ENCODE measurements around the gene TMA16. TPM values are rescaled to one million over a fixed set of nuclear protein-coding genes. Genes with fewer than 3 reads are reported as not detected.

The TMA16 gene
- total RNA-seq, 2 experiments from 2014 or later: 45.1 to 46.7 TPM

GRCh38 chr4:163484906-163485305 is 9.6 kb upstream of the TMA16 start:
- Mint-ChIP-seq H3K36me3 (ENCODE audit: low read depth) (no peaks in the 10 kb centered on the region), H3K4me1 (ENCODE audit: low read depth) (no peaks in the 10 kb centered on the region), H3K27me3 (ENCODE audit: low read depth) (peaks cover 13% of the 10 kb centered on the region), H3K9me3 (no peaks in the 10 kb centered on the region), H3K4me3 (no peak overlapping the region), H3K27ac (no peak overlapping the region)
- intact Hi-C loops (cut with micrococcal nuclease): loop anchor here (1.0 to 10.0 kb wide), 8 partner anchors 59 to 1246 kb away; no protein-coding TSS in a partner anchor
- peak; percentile 67 for DNase-seq
- CTCF ChIA-PET: interaction anchor here (1.0 to 4.5 kb wide), 6 partner anchors 8 to 64 kb away, joined by 3 to 46 read pairs (median 4); no protein-coding TSS in a partner anchor

GRCh38 chr4:163485589-163485988 is 8.9 kb upstream of the TMA16 start:
- no peak overlapping the region for H3K27ac Mint-ChIP-seq
- intact Hi-C loops (cut with micrococcal nuclease): loop anchor here (2.0 to 10.0 kb wide), 3 partner anchors 269 to 1245 kb away; no protein-coding TSS in a partner anchor
- no peaks in the 10 kb centered on the region for H3K36me3 Mint-ChIP-seq (ENCODE audit: low read depth)
- no peaks in the 10 kb centered on the region for H3K9me3 Mint-ChIP-seq
- H3K4me1 Mint-ChIP-seq (ENCODE audit: low read depth): no peaks in the 10 kb centered on the region
- H3K27me3 Mint-ChIP-seq (ENCODE audit: low read depth): peaks cover 13% of the 10 kb centered on the region
- CTCF ChIA-PET: interaction anchor here (0.5 to 4.5 kb wide), 8 partner anchors 12 to 208 kb away, joined by 3 to 46 read pairs (median 4); no protein-coding TSS in a partner anchor
- no peak for DNase-seq
- H3K4me3 Mint-ChIP-seq: no peak overlapping the region

GRCh38 chr4:163486321-163486720 is 8.2 kb upstream of the TMA16 start:
- H3K27me3 Mint-ChIP-seq (ENCODE audit: low read depth): peaks cover 13% of the 10 kb centered on the region
- intact Hi-C loops (cut with micrococcal nuclease): loop anchor here (10.0 kb wide), 1 partner anchor 382 kb away; no protein-coding TSS in a partner anchor
- CTCF ChIA-PET: interaction anchor here (0.5 to 4.5 kb wide), 6 partner anchors 11 to 207 kb away, joined by 3 to 46 read pairs (median 4); no protein-coding TSS in a partner anchor

GRCh38 chr4:163489929-163490328 is 4.6 kb upstream of the TMA16 start:
- intact Hi-C loops (cut with micrococcal nuclease): loop anchor here (5.0 to 10.0 kb wide), 3 partner anchors 182 to 1465 kb away; no protein-coding TSS in a partner anchor

More at GRCh38 chr4:163486321-163486720, 8.2 kb upstream of the TMA16 start:
- Mint-ChIP-seq H3K36me3 (ENCODE audit: low read depth) (no peaks in the 10 kb centered on the region), H3K4me3 (no peak overlapping the region), H3K4me1 (ENCODE audit: low read depth) (no peaks in the 10 kb centered on the region), H3K9me3 (no peaks in the 10 kb centered on the region), H3K27ac (no peak overlapping the region)
- no peak for DNase-seq

DNA sequence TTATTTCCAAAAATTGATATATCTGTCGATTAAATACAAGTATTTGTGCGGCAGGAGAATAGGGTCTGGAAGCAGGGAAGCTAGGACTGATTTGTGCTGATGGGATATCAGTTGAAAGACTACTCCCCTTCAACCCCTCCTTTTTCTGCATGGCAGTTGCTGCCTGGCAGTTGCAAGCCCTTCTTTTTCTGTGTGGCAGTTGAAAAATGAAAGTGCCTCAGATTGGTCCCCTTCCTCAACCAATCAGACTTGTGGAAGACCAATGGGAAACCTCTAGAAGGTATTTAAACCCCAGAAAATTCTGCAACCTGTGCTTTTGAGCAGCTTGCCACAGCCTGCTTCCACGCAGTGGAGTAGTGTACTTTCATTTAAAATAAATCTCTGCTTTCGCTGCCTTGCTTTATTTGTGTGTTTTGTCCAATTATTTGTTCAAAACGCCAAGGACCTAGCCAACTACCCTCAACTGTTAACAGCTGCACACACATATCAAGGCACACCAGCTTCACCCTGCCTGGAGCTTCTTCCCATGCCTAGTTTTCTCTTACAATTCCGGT is 1.5 kb upstream of the TMA16 start:
- no peak for DNase-seq
- H3K9me3 Mint-ChIP-seq: no peaks in the 10 kb centered on the region
- peak overlapping the region; percentile 83 for H3K4me3 Mint-ChIP-seq
- intact Hi-C loops (cut with micrococcal nuclease): loop anchor here (5.0 to 10.0 kb wide), 2 partner anchors 179 to 1462 kb away; no protein-coding TSS in a partner anchor
- peak overlapping the region; percentile 99 for H3K27ac Mint-ChIP-seq
- H3K4me1 Mint-ChIP-seq (ENCODE audit: low read depth): peaks cover 24% of the 10 kb centered on the region
- CTCF ChIA-PET: interaction anchor here (0.9 to 2.9 kb wide), 2 partner anchors 9 to 57 kb away, joined by 4 to 29 read pairs; no protein-coding TSS in a partner anchor
- H3K27me3 Mint-ChIP-seq (ENCODE audit: low read depth): peaks cover 5% of the 10 kb centered on the region
- H3K36me3 Mint-ChIP-seq (ENCODE audit: low read depth): peaks cover 14% of the 10 kb centered on the region

More at GRCh38 chr4:163489929-163490328, 4.6 kb upstream of the TMA16 start:
- Mint-ChIP-seq H3K36me3 (ENCODE audit: low read depth) (peaks cover 3% of the 10 kb centered on the region), H3K27me3 (ENCODE audit: low read depth) (peaks cover 11% of the 10 kb centered on the region), H3K27ac (no peak overlapping the region), H3K4me3 (no peak overlapping the region), H3K4me1 (ENCODE audit: low read depth) (peaks cover 4% of the 10 kb centered on the region), H3K9me3 (no peaks in the 10 kb centered on the region)
- CTCF ChIA-PET: no interaction called here
- DNase-seq: no peak

- CTCF ChIA-PET: interaction anchor here (0.9 to 2.9 kb wide), 2 partner anchors 9 to 56 kb away, joined by 4 to 29 read pairs; no protein-coding TSS in a partner anchor
- intact Hi-C loops (cut with micrococcal nuclease): loop anchor here (1.0 to 10.0 kb wide), 5 partner anchors 55 to 1833 kb away; partner anchors contain the start of genes MSMO1 and NAF1
- Mint-ChIP-seq H3K4me3 (peak overlapping the region; percentile 83), H3K27me3 (ENCODE audit: low read depth) (no peaks in the 10 kb centered on the region), H3K9me3 (no peaks in the 10 kb centered on the region), H3K27ac (peak overlapping the region; percentile 99), H3K36me3 (ENCODE audit: low read depth) (peaks cover 14% of the 10 kb centered on the region), H3K4me1 (ENCODE audit: low read depth) (peaks cover 26% of the 10 kb centered on the region)
- peak; percentile 25 for DNase-seq
Observed at GRCh38 chr4:163493643-163494359, 689 bp upstream of the TMA16 start.

DNA sequence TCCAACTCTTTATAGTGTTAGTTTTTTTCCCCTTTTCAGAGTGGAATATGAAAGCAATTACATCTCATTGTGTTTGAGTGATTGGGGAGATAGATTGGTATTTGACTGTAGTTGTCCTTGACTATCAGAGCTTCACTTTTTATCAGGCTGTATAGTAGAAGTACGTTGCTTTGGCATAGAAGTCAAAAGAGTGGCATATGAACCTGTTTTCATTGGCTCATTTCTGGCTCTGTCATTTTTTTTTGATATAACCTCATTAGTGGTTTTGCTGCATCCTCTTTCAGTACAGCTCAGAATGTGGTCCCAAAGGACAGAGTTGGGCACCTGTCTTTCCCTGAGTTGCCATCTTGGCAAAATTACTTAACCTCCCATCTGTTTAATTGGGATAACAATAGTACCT is 1.4 kb downstream of the TMA16 start:
- no peaks in the 10 kb centered on the region for H3K27me3 Mint-ChIP-seq (ENCODE audit: low read depth)
- CTCF ChIA-PET: interaction anchor here (0.7 to 1.1 kb wide), 4 partner anchors 11 to 54 kb away, joined by 3 read pairs; no protein-coding TSS in a partner anchor
- H3K4me3 Mint-ChIP-seq: peak overlapping the region; percentile 78
- peaks cover 31% of the 10 kb centered on the region for H3K4me1 Mint-ChIP-seq (ENCODE audit: low read depth)
- peaks cover 18% of the 10 kb centered on the region for H3K36me3 Mint-ChIP-seq (ENCODE audit: low read depth)
- intact Hi-C loops (cut with micrococcal nuclease): loop anchor here (2.0 to 10.0 kb wide), 3 partner anchors 53 to 1831 kb away; partner anchors contain the start of gene MSMO1
- peak; percentile 14 for DNase-seq
- peak overlapping the region; percentile 84 for H3K27ac Mint-ChIP-seq
- no peaks in the 10 kb centered on the region for H3K9me3 Mint-ChIP-seq

- Mint-ChIP-seq H3K4me3 (no peak overlapping the region), H3K4me1 (ENCODE audit: low read depth) (peaks cover 53% of the 10 kb centered on the region), H3K9me3 (no peaks in the 10 kb centered on the region), H3K27me3 (ENCODE audit: low read depth) (no peaks in the 10 kb centered on the region), H3K27ac (no peak overlapping the region), H3K36me3 (ENCODE audit: low read depth) (peaks cover 24% of the 10 kb centered on the region)
- no peak for DNase-seq
- intact Hi-C loops (cut with micrococcal nuclease): no loop called here
- CTCF ChIA-PET: no interaction called here
Observed at GRCh38 chr4:163500586-163500985, 6.1 kb downstream of the TMA16 start.

DNA sequence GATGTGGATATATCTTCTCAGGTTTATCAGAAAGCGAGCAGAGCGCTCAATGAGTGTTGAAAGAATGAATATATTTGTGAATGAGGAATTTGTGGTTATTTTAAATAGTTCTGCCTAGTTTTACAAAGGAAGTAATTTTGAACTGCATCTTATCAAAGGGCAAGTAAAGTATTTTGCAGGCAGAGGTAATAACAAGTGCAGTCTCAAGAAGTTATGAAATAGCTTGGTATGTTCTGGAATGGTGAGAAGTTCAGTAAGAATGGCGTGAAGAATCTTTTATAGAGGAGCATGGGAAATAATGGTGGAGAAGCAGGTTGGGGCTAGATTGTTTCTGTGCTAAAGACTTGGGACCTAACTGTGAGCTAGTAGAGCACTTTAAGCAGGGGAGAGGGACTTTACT is 10.9 kb downstream of the TMA16 start:
- CTCF ChIA-PET: interaction anchor here (1.0 to 1.7 kb wide), 5 partner anchors 8 to 50 kb away, joined by 3 to 4 read pairs (median 3); no protein-coding TSS in a partner anchor
- no peaks in the 10 kb centered on the region for H3K27me3 Mint-ChIP-seq (ENCODE audit: low read depth)
- peaks cover 27% of the 10 kb centered on the region for H3K36me3 Mint-ChIP-seq (ENCODE audit: low read depth)
- no peak overlapping the region for H3K27ac Mint-ChIP-seq
- intact Hi-C loops (cut with micrococcal nuclease): no loop called here
- H3K4me1 Mint-ChIP-seq (ENCODE audit: low read depth): peaks cover 32% of the 10 kb centered on the region
- H3K4me3 Mint-ChIP-seq: no peak overlapping the region
- H3K9me3 Mint-ChIP-seq: no peaks in the 10 kb centered on the region
- DNase-seq: no peak

GRCh38 chr4:163515198-163515597 is 20.7 kb downstream of the TMA16 start:
- Mint-ChIP-seq H3K27ac (no peak overlapping the region), H3K4me1 (ENCODE audit: low read depth) (no peaks in the 10 kb centered on the region), H3K4me3 (no peak overlapping the region), H3K27me3 (ENCODE audit: low read depth) (no peaks in the 10 kb centered on the region), H3K36me3 (ENCODE audit: low read depth) (peaks cover 49% of the 10 kb centered on the region), H3K9me3 (no peaks in the 10 kb centered on the region)
- no peak for DNase-seq
- intact Hi-C loops (cut with micrococcal nuclease): no loop called here
- CTCF ChIA-PET: no interaction called here

GRCh38 chr4:163523791-163524365 is 29.4 kb downstream of the TMA16 start:
- H3K36me3 Mint-ChIP-seq (ENCODE audit: low read depth): peaks cover 44% of the 10 kb centered on the region
- intact Hi-C loops (cut with micrococcal nuclease): no loop called here
- H3K27ac Mint-ChIP-seq: no peak overlapping the region
- no peaks in the 10 kb centered on the region for H3K4me1 Mint-ChIP-seq (ENCODE audit: low read depth)
- no peaks in the 10 kb centered on the region for H3K9me3 Mint-ChIP-seq
- no peak overlapping the region for H3K4me3 Mint-ChIP-seq
- CTCF ChIA-PET: interaction anchor here (0.6 to 1.4 kb wide), 2 partner anchors 22 to 207 kb away, joined by 3 read pairs; no protein-coding TSS in a partner anchor
- no peaks in the 10 kb centered on the region for H3K27me3 Mint-ChIP-seq (ENCODE audit: low read depth)
- DNase-seq: no peak

- H3K9me3 Mint-ChIP-seq: no peaks in the 10 kb centered on the region
- H3K4me3 Mint-ChIP-seq: no peak overlapping the region
- DNase-seq: no peak
- peaks cover 48% of the 10 kb centered on the region for H3K36me3 Mint-ChIP-seq (ENCODE audit: low read depth)
- H3K27ac Mint-ChIP-seq: no peak overlapping the region
- intact Hi-C loops (cut with micrococcal nuclease): no loop called here
- no peaks in the 10 kb centered on the region for H3K27me3 Mint-ChIP-seq (ENCODE audit: low read depth)
- CTCF ChIA-PET: interaction anchor here (1.4 to 1.6 kb wide), 2 partner anchors 10 to 18 kb away, joined by 3 to 4 read pairs; no protein-coding TSS in a partner anchor
- no peaks in the 10 kb centered on the region for H3K4me1 Mint-ChIP-seq (ENCODE audit: low read depth)
Observed at GRCh38 chr4:163525982-163526381, 31.5 kb downstream of the TMA16 start.

All from activated naive CD4-positive, alpha-beta T cell treated with anti-CD3 and anti-CD28 coated beads for 36 hours (primary cell).